ENCODE data around the gene BEND3. TPM values are rescaled to one million over a fixed set of nuclear protein-coding genes. Genes with fewer than 3 reads are reported as not detected.
A peak's percentile ranks its signal among the peaks of the same experiment; 100 is the strongest.

The BEND3 gene
- total and polyA plus RNA-seq, 2 of the 8 experiments (the other 6 are each of a cell fraction or from before 2014, with no cell fraction given) = 25.2 to 38.8 TPM

- H3K23ac ChIP-seq (ENCODE audit: insufficient read length) = no peak overlapping the region
- H3K79me1 ChIP-seq (ENCODE audit: low read depth, low read length) = peaks cover 2% of the 10 kb centered on the region; the same call in 1 of the 2 replicates
- no peaks in the 10 kb centered on the region for H3K27me3 ChIP-seq (replicated peaks in 1 of 4; ENCODE audit: control insufficient read depth in 3 of 4, extremely low read depth in 1 of 4, insufficient read depth in 3 of 4, low read length in 3 of 4)
- H2AK5ac ChIP-seq (ENCODE audit: low read depth, low read length) = 0 out of 2 replicates have a peak overlapping the region, but pooled peaks have one; percentile 53
- no peaks in the 10 kb centered on the region for H3K36me3 ChIP-seq (ENCODE audit: control insufficient read depth in 2 of 4, insufficient read depth in 4 of 4, low read length in 3 of 4)
- H3K79me2 ChIP-seq (ENCODE audit: control insufficient read depth in 1 of 2, insufficient read depth in 2 of 2, low read length in 2 of 2) = no peaks in the 10 kb centered on the region; a peak in 1 of 4 replicates
- no peak overlapping the region for H3K9ac ChIP-seq (replicated peaks in 1 of 4; ENCODE audit: extremely low read depth in 1 of 4, low read depth in 3 of 4, low read length in 3 of 4)
- H2BK120ac ChIP-seq (replicated peaks; ENCODE audit: low read depth, low read length) = no peak overlapping the region
- H2BK5ac ChIP-seq (ENCODE audit: low read depth, low read length) = 0 out of 2 replicates have a peak overlapping the region, but pooled peaks have one; percentile 16
- no peaks in the 10 kb centered on the region for H3K4me1 ChIP-seq (replicated peaks in 1 of 4; ENCODE audit: control insufficient read depth in 3 of 4, insufficient read depth in 4 of 4, low read length in 3 of 4)
- no peak for DNase-seq (ENCODE audit: low read depth in 1 of 2, low spot score in 2 of 2)
- WGBS, 2 experiments (ENCODE audit: extremely low coverage in 1 of 2, insufficient coverage in 1 of 2, insufficient read length in 1 of 2, insufficient replicate concordance in 2 of 2, low coverage in 1 of 2, low lambda C conversion rate in 2 of 2, missing lambda C conversion rate in 1 of 2) = 96 to 100% methylated on average over 3 to 8 of the region's 8 CpGs
- H3K27ac ChIP-seq (ENCODE audit: low read depth, low read length) = no peak overlapping the region
- H4K5ac ChIP-seq (ENCODE audit: insufficient read length, low read depth, low read length) = no peak overlapping the region
- H3K23me2 ChIP-seq (ENCODE audit: low read depth, low read length) = peaks cover 2% of the 10 kb centered on the region; the same call in 1 of the 2 replicates
- H4K20me1 ChIP-seq (replicated peaks in 1 of 2; ENCODE audit: control insufficient read depth in 1 of 2, insufficient read depth in 2 of 2, low read length in 2 of 2) = no peaks in the 10 kb centered on the region
- POLR2A ChIA-PET (ENCODE audit: partially characterized antibody) = no interaction called here
- no peak overlapping the region for H3K56ac ChIP-seq (replicated peaks; ENCODE audit: insufficient read length, low read depth, low read length)
- CTCF ChIA-PET (ENCODE audit: partially characterized antibody) = interaction anchor here (0.7 to 2.1 kb wide), 7 partner anchors 9 to 632 kb away, joined by 3 to 13 read pairs (median 3); no protein-coding TSS in a partner anchor
- H3K4me2 ChIP-seq (ENCODE audit: insufficient read depth in 1 of 2, low read depth in 2 of 2, low read length in 2 of 2) = no peak overlapping the region
- H3K14ac ChIP-seq (ENCODE audit: insufficient read length) = no peak overlapping the region
- H2BK20ac ChIP-seq (ENCODE audit: low read length) = no peak overlapping the region
- no peak overlapping the region for H2BK12ac ChIP-seq (ENCODE audit: low read depth, low read length)
- no peak overlapping the region for H4K91ac ChIP-seq (replicated peaks; ENCODE audit: insufficient read length, low read length)
- H4K8ac ChIP-seq (ENCODE audit: extremely low read depth, insufficient read depth, low read length) = no peak overlapping the region
- H3K18ac ChIP-seq (ENCODE audit: extremely low read depth, low read length) = no peak overlapping the region
- no peak overlapping the region for H2AFZ ChIP-seq (ENCODE audit: low read length)
- H3K9me3 ChIP-seq (ENCODE audit: insufficient read depth in 2 of 2, low read depth in 1 of 2, low read length in 1 of 2) = no peaks in the 10 kb centered on the region; a peak in 1 of 4 replicates
- H2BK15ac ChIP-seq (ENCODE audit: low read length) = 0 out of 2 replicates have a peak overlapping the region, but pooled peaks have one; percentile 61
- no peak for FAIRE-seq
- H3K4me3 ChIP-seq (ENCODE audit: extremely low read depth in 1 of 4, insufficient read depth in 2 of 4, low read depth in 3 of 4, low read length in 4 of 4) = no peak overlapping the region
- no peak overlapping the region for H3K4ac ChIP-seq (replicated peaks; ENCODE audit: insufficient read length, low read depth, low read length)
- TF ChIP-seq HDAC6 (IDR thresholded peaks at IDR 0.05; ENCODE audit: low read depth, low read length) = no peak
Observed at GRCh38 chr6:107026965-107027364, 88.3 kb downstream of the BEND3 start.
